Hepatocyte (in vitro differentiated cells): ENCODE measurements around the gene LANCL2. TPM values are rescaled to one million over a fixed set of nuclear protein-coding genes. Genes with fewer than 3 reads are reported as not detected.

Experiments used
- DNase-seq: peaks from one replicate; pipeline ENCODE4 v3.0.0-alpha.2; 2016; ENCODE audit warnings: low spot score
- H2AFZ ChIP-seq: fragments of 200-600 bp; sonication (generic); 2 replicates; pipeline ENCODE4 v1.6.0; 2016; ENCODE audit warnings: antibody characterized with exemption, mild to moderate bottlenecking
- H3K27ac ChIP-seq: fragments of 200-600 bp; sonication (generic); 2 replicates; pipeline ENCODE4 v1.5.1; 2016; ENCODE audit warnings: mild to moderate bottlenecking
- H3K27me3 ChIP-seq: fragments of 200-600 bp; sonication (generic); 2 replicates; pipeline ENCODE4 v1.6.1; 2016
- H3K36me3 ChIP-seq: fragments of 200-600 bp; sonication (generic); replicated peaks from 2 replicates; pipeline ENCODE4 v1.5.1; 2016; ENCODE audit warnings: low read depth; ENCODE audit not compliant: insufficient read depth
- H3K4me1 ChIP-seq: fragments of 200-600 bp; sonication (generic); 2 replicates; pipeline ENCODE4 v1.5.1; 2016; ENCODE audit warnings: mild to moderate bottlenecking, moderate library complexity; ENCODE audit not compliant: insufficient read depth
- H3K4me2 ChIP-seq: fragments of 200-600 bp; sonication (generic); 2 replicates; pipeline ENCODE4 v1.6.0; 2016
- H3K4me3 ChIP-seq: fragments of 200-600 bp; sonication (generic); 2 replicates; pipeline ENCODE4 v1.5.1; 2016; ENCODE audit warnings: mild to moderate bottlenecking
- H3K79me2 ChIP-seq: fragments of 200-600 bp; sonication (generic); 2 replicates; pipeline ENCODE4 v1.6.0; 2017; ENCODE audit warnings: mild to moderate bottlenecking
- H3K9me2 ChIP-seq: fragments of 200-600 bp; sonication (generic); replicated peaks from 2 replicates; pipeline ENCODE4 v1.6.0; 2017; ENCODE audit warnings: mild to moderate bottlenecking; ENCODE audit not compliant: insufficient read depth
- H3K9me3 ChIP-seq: fragments of 200-600 bp; sonication (generic); 2 replicates; pipeline ENCODE4 v1.5.1; 2016; ENCODE audit warnings: low read depth, mild to moderate bottlenecking
- H4K20me1 ChIP-seq: fragments of 200-600 bp; sonication (generic); 2 replicates; pipeline ENCODE4 v1.6.0; 2016; ENCODE audit warnings: mild to moderate bottlenecking; ENCODE audit not compliant: insufficient read depth, poor library complexity, severe bottlenecking
- CTCF ChIP-seq: fragments of 200-600 bp; sonication (generic); IDR thresholded peaks from 2 replicates; pipeline ENCODE4 v1.5.1; 2016; ENCODE audit warnings: antibody characterized with exemption, mild to moderate bottlenecking; ENCODE audit not compliant: poor library complexity
- EZH2 ChIP-seq: fragments of 200-600 bp; sonication (generic); IDR thresholded peaks from 2 replicates; pipeline ENCODE4 v1.6.1; 2016; ENCODE audit warnings: antibody characterized with exemption, mild to moderate bottlenecking, borderline replicate concordance
- EZH2phosphoT487 ChIP-seq: fragments of 200-600 bp; sonication (generic); IDR thresholded peaks from one replicate; pipeline ENCODE4 v1.6.1; 2018; ENCODE audit warnings: antibody characterized with exemption, mild to moderate bottlenecking, low read depth, moderate library complexity; ENCODE audit not compliant: unreplicated experiment, severe bottlenecking
- WGBS: methylation state at CpG from one replicate; pipeline ENCODE4 v1.1.6; 2016; ENCODE audit warnings: low lambda C conversion rate; ENCODE audit errors: missing lambda C conversion rate; 5-methylcytosine and 5-hydroxymethylcytosine counted together
- polyA plus RNA-seq: library from polyadenylated mRNA; unstranded; fragments of >200 nt; fragmentation: Nextera tagmentation; extraction: Ambion mirVana; gene quantifications from 2 replicates; pipeline ENCODE4 v1.2.1, GENCODE V29; 2016
- total RNA-seq: library from RNA; depleted of rRNA; stranded (reverse); fragments of >200 nt; gene quantifications from 2 replicates; pipeline ENCODE4 v1.2.3, GENCODE V29; 2014

The LANCL2 gene
- total and polyA plus RNA-seq, 2 experiments from 2014 or later: 13.5 to 14.8 TPM

GRCh38 chr7:55336540-55336939, 28.6 kb upstream of the LANCL2 start:
- 56% methylated on average over 3 of the region's 3 CpGs for WGBS
- no peak overlapping the region for H3K4me3 ChIP-seq
- H3K9me2 ChIP-seq: no peaks in the 10 kb centered on the region
- H3K79me2 ChIP-seq: no peaks in the 10 kb centered on the region
- no peaks in the 10 kb centered on the region for H3K36me3 ChIP-seq
- no peaks in the 10 kb centered on the region for H3K4me1 ChIP-seq
- H3K9me3 ChIP-seq: no peaks in the 10 kb centered on the region
- no peaks in the 10 kb centered on the region for H4K20me1 ChIP-seq
- H2AFZ ChIP-seq: no peak overlapping the region
- H3K27ac ChIP-seq: no peak overlapping the region
- H3K4me2 ChIP-seq: no peak overlapping the region
- no peak for TF ChIP-seq EZH2phosphoT487
- TF ChIP-seq CTCF: no peak
- TF ChIP-seq EZH2: no peak
- H3K27me3 ChIP-seq: no peaks in the 10 kb centered on the region
- no peak for DNase-seq

- no peak for DNase-seq
- H3K27ac ChIP-seq: no peak overlapping the region
- H3K9me2 ChIP-seq: no peaks in the 10 kb centered on the region
- no peaks in the 10 kb centered on the region for H3K36me3 ChIP-seq
- H3K9me3 ChIP-seq: no peaks in the 10 kb centered on the region
- no peak overlapping the region for H3K4me2 ChIP-seq
- no peaks in the 10 kb centered on the region for H4K20me1 ChIP-seq
- H3K79me2 ChIP-seq: no peaks in the 10 kb centered on the region
- H3K4me3 ChIP-seq: no peak overlapping the region
- 79% methylated on average over 8 of the region's 8 CpGs for WGBS
- no peak overlapping the region for H2AFZ ChIP-seq
- TF ChIP-seq EZH2: no peak
- TF ChIP-seq EZH2phosphoT487: no peak
- no peak for TF ChIP-seq CTCF
- no peaks in the 10 kb centered on the region for H3K4me1 ChIP-seq
- H3K27me3 ChIP-seq: no peaks in the 10 kb centered on the region
These were observed 25.8 kb upstream of the LANCL2 start for GRCh38 chr7:55339033-55340000.

GRCh38 chr7:55342216-55342871, 22.8 kb upstream of the LANCL2 start:
- no peak overlapping the region for H3K4me2 ChIP-seq
- no peak overlapping the region for H3K27ac ChIP-seq
- no peaks in the 10 kb centered on the region for H3K27me3 ChIP-seq
- H3K36me3 ChIP-seq: no peaks in the 10 kb centered on the region
- no peaks in the 10 kb centered on the region for H3K4me1 ChIP-seq
- TF ChIP-seq CTCF: no peak
- no peak for TF ChIP-seq EZH2phosphoT487
- no peaks in the 10 kb centered on the region for H3K9me2 ChIP-seq
- H4K20me1 ChIP-seq: no peaks in the 10 kb centered on the region
- no peak overlapping the region for H3K4me3 ChIP-seq
- WGBS: 93% methylated on average over 24 of the region's 27 CpGs
- no peaks in the 10 kb centered on the region for H3K79me2 ChIP-seq
- DNase-seq: no peak
- no peak overlapping the region for H2AFZ ChIP-seq
- no peaks in the 10 kb centered on the region for H3K9me3 ChIP-seq
